Measurements from ENCODE around the gene CNTN5.

Gene CNTN5

GRCh38 chr11:99432677-99433076, 411.9 kb downstream of the CNTN5 start:
- H3K27me3 Mint-ChIP-seq: no peaks in the 10 kb centered on the region
- no peak overlapping the region for H3K27ac Mint-ChIP-seq (ENCODE audit: low read depth)
- H3K36me3 Mint-ChIP-seq (ENCODE audit: insufficient read depth): no peaks in the 10 kb centered on the region
- DNase-seq (ENCODE audit: low spot score in 2 of 2) (no peak), ATAC-seq (replicated peaks; ENCODE audit: extremely low read depth, poor library complexity, severe bottlenecking) (no peak)
- peaks cover 24% of the 10 kb centered on the region for H3K9me3 Mint-ChIP-seq
- H3K4me1 Mint-ChIP-seq: no peaks in the 10 kb centered on the region
- H3K4me3 Mint-ChIP-seq: no peak overlapping the region

GRCh38 chr11:99443276-99443675, 422.5 kb downstream of the CNTN5 start:
- Mint-ChIP-seq H3K9me3 (peaks cover 15% of the 10 kb centered on the region), H3K4me1 (no peaks in the 10 kb centered on the region), H3K27ac (ENCODE audit: low read depth) (no peak overlapping the region), H3K4me3 (no peak overlapping the region), H3K27me3 (no peaks in the 10 kb centered on the region), H3K36me3 (ENCODE audit: insufficient read depth) (no peaks in the 10 kb centered on the region)
- no peak for ATAC-seq (replicated peaks; ENCODE audit: extremely low read depth, poor library complexity, severe bottlenecking)
- DNase-seq (ENCODE audit: low spot score in 2 of 2): no peak

GRCh38 chr11:99446400-99446799, 425.7 kb downstream of the CNTN5 start:
- Mint-ChIP-seq H3K9me3 (peaks cover 7% of the 10 kb centered on the region), H3K4me3 (no peak overlapping the region), H3K4me1 (no peaks in the 10 kb centered on the region), H3K27me3 (no peaks in the 10 kb centered on the region), H3K36me3 (ENCODE audit: insufficient read depth) (no peaks in the 10 kb centered on the region), H3K27ac (ENCODE audit: low read depth) (no peak overlapping the region)
- ATAC-seq (replicated peaks; ENCODE audit: extremely low read depth, poor library complexity, severe bottlenecking): no peak
- no peak for DNase-seq (ENCODE audit: low spot score in 2 of 2)

GRCh38 chr11:99449345-99449744, 428.6 kb downstream of the CNTN5 start:
- Mint-ChIP-seq H3K9me3 (no peaks in the 10 kb centered on the region), H3K27ac (ENCODE audit: low read depth) (no peak overlapping the region), H3K36me3 (ENCODE audit: insufficient read depth) (no peaks in the 10 kb centered on the region), H3K27me3 (no peaks in the 10 kb centered on the region), H3K4me1 (no peaks in the 10 kb centered on the region), H3K4me3 (no peak overlapping the region)
- ATAC-seq (replicated peaks; ENCODE audit: extremely low read depth, poor library complexity, severe bottlenecking) (no peak), DNase-seq (ENCODE audit: low spot score in 2 of 2) (no peak)

GRCh38 chr11:99452075-99452474, 431.3 kb downstream of the CNTN5 start:
- Mint-ChIP-seq H3K36me3 (ENCODE audit: insufficient read depth) (no peaks in the 10 kb centered on the region), H3K27ac (ENCODE audit: low read depth) (no peak overlapping the region), H3K9me3 (no peaks in the 10 kb centered on the region), H3K4me3 (no peak overlapping the region), H3K27me3 (no peaks in the 10 kb centered on the region), H3K4me1 (no peaks in the 10 kb centered on the region)
- no peak for ATAC-seq (replicated peaks; ENCODE audit: extremely low read depth, poor library complexity, severe bottlenecking)
- DNase-seq (ENCODE audit: low spot score in 2 of 2): no peak

GRCh38 chr11:99461913-99462312, 441.2 kb downstream of the CNTN5 start:
- DNase-seq (ENCODE audit: low spot score in 2 of 2) (no peak), ATAC-seq (replicated peaks; ENCODE audit: extremely low read depth, poor library complexity, severe bottlenecking) (no peak)
- no peaks in the 10 kb centered on the region for H3K27me3 Mint-ChIP-seq
- H3K4me1 Mint-ChIP-seq: no peaks in the 10 kb centered on the region
- no peak overlapping the region for H3K4me3 Mint-ChIP-seq
- H3K9me3 Mint-ChIP-seq: peaks cover 15% of the 10 kb centered on the region
- peaks cover 3% of the 10 kb centered on the region for H3K36me3 Mint-ChIP-seq (ENCODE audit: insufficient read depth)
- no peak overlapping the region for H3K27ac Mint-ChIP-seq (ENCODE audit: low read depth)

- H3K27me3 Mint-ChIP-seq: no peaks in the 10 kb centered on the region
- H3K9me3 Mint-ChIP-seq: peaks cover 13% of the 10 kb centered on the region
- H3K36me3 Mint-ChIP-seq (ENCODE audit: insufficient read depth): peaks cover 3% of the 10 kb centered on the region
- H3K4me3 Mint-ChIP-seq: no peak overlapping the region
- no peak overlapping the region for H3K27ac Mint-ChIP-seq (ENCODE audit: low read depth)
- H3K4me1 Mint-ChIP-seq: no peaks in the 10 kb centered on the region
- DNase-seq (ENCODE audit: low spot score in 2 of 2): no peak
- no peak for ATAC-seq (replicated peaks; ENCODE audit: extremely low read depth, poor library complexity, severe bottlenecking)
Measured at GRCh38 chr11:99464985-99465384, 444.2 kb downstream of the CNTN5 start.

- Mint-ChIP-seq H3K36me3 (ENCODE audit: insufficient read depth) (no peaks in the 10 kb centered on the region), H3K4me3 (no peak overlapping the region), H3K4me1 (no peaks in the 10 kb centered on the region), H3K9me3 (peaks cover 21% of the 10 kb centered on the region), H3K27me3 (no peaks in the 10 kb centered on the region), H3K27ac (ENCODE audit: low read depth) (no peak overlapping the region)
- ATAC-seq (replicated peaks; ENCODE audit: extremely low read depth, poor library complexity, severe bottlenecking): no peak
- DNase-seq (ENCODE audit: low spot score in 2 of 2): no peak
Measured at GRCh38 chr11:99489581-99489980, 468.8 kb downstream of the CNTN5 start.

GRCh38 chr11:99494065-99494464, 473.3 kb downstream of the CNTN5 start:
- H3K4me3 Mint-ChIP-seq: no peak overlapping the region
- no peak overlapping the region for H3K27ac Mint-ChIP-seq (ENCODE audit: low read depth)
- no peak for ATAC-seq (replicated peaks; ENCODE audit: extremely low read depth, poor library complexity, severe bottlenecking)
- H3K36me3 Mint-ChIP-seq (ENCODE audit: insufficient read depth): no peaks in the 10 kb centered on the region
- peaks cover 22% of the 10 kb centered on the region for H3K9me3 Mint-ChIP-seq
- H3K27me3 Mint-ChIP-seq: no peaks in the 10 kb centered on the region
- no peak for DNase-seq (ENCODE audit: low spot score in 2 of 2)
- no peaks in the 10 kb centered on the region for H3K4me1 Mint-ChIP-seq

- Mint-ChIP-seq H3K27ac (ENCODE audit: low read depth) (no peak overlapping the region), H3K4me1 (no peaks in the 10 kb centered on the region), H3K9me3 (peaks cover 23% of the 10 kb centered on the region), H3K36me3 (ENCODE audit: insufficient read depth) (no peaks in the 10 kb centered on the region), H3K4me3 (no peak overlapping the region), H3K27me3 (no peaks in the 10 kb centered on the region)
- no peak for ATAC-seq (replicated peaks; ENCODE audit: extremely low read depth, poor library complexity, severe bottlenecking)
- DNase-seq (ENCODE audit: low spot score in 2 of 2): no peak
Measured at GRCh38 chr11:99501655-99502054, 480.9 kb downstream of the CNTN5 start.

- Mint-ChIP-seq H3K9me3 (peaks cover 21% of the 10 kb centered on the region), H3K36me3 (ENCODE audit: insufficient read depth) (no peaks in the 10 kb centered on the region), H3K27ac (ENCODE audit: low read depth) (no peak overlapping the region), H3K4me1 (no peaks in the 10 kb centered on the region), H3K27me3 (no peaks in the 10 kb centered on the region), H3K4me3 (no peak overlapping the region)
- no peak for ATAC-seq (replicated peaks; ENCODE audit: extremely low read depth, poor library complexity, severe bottlenecking)
- no peak for DNase-seq (ENCODE audit: low spot score in 2 of 2)
Measured at GRCh38 chr11:99505316-99505715, 484.6 kb downstream of the CNTN5 start.

- H3K4me1 Mint-ChIP-seq: no peaks in the 10 kb centered on the region
- H3K27ac Mint-ChIP-seq (ENCODE audit: low read depth): no peak overlapping the region
- DNase-seq (ENCODE audit: low spot score in 2 of 2) (no peak), ATAC-seq (replicated peaks; ENCODE audit: extremely low read depth, poor library complexity, severe bottlenecking) (no peak)
- H3K27me3 Mint-ChIP-seq: no peaks in the 10 kb centered on the region
- H3K36me3 Mint-ChIP-seq (ENCODE audit: insufficient read depth): no peaks in the 10 kb centered on the region
- no peak overlapping the region for H3K4me3 Mint-ChIP-seq
- H3K9me3 Mint-ChIP-seq: peaks cover 18% of the 10 kb centered on the region
Measured at GRCh38 chr11:99505831-99506230, 485.1 kb downstream of the CNTN5 start.

GRCh38 chr11:99509863-99510262, 489.1 kb downstream of the CNTN5 start:
- Mint-ChIP-seq H3K36me3 (ENCODE audit: insufficient read depth) (peaks cover 2% of the 10 kb centered on the region), H3K27me3 (no peaks in the 10 kb centered on the region), H3K4me3 (no peak overlapping the region), H3K4me1 (no peaks in the 10 kb centered on the region), H3K9me3 (peaks cover 15% of the 10 kb centered on the region), H3K27ac (ENCODE audit: low read depth) (no peak overlapping the region)
- ATAC-seq (replicated peaks; ENCODE audit: extremely low read depth, poor library complexity, severe bottlenecking) (no peak), DNase-seq (ENCODE audit: low spot score in 2 of 2) (no peak)

GRCh38 chr11:99513368-99513767, 492.6 kb downstream of the CNTN5 start:
- H3K4me1 Mint-ChIP-seq: no peaks in the 10 kb centered on the region
- ATAC-seq (replicated peaks; ENCODE audit: extremely low read depth, poor library complexity, severe bottlenecking) (no peak), DNase-seq (ENCODE audit: low spot score in 2 of 2) (no peak)
- no peak overlapping the region for H3K27ac Mint-ChIP-seq (ENCODE audit: low read depth)
- H3K27me3 Mint-ChIP-seq: no peaks in the 10 kb centered on the region
- no peak overlapping the region for H3K4me3 Mint-ChIP-seq
- H3K36me3 Mint-ChIP-seq (ENCODE audit: insufficient read depth): peaks cover 2% of the 10 kb centered on the region
- peaks cover 19% of the 10 kb centered on the region for H3K9me3 Mint-ChIP-seq

All from central memory CD8-positive, alpha-beta T cell (primary cell).